Panc1 (cell line): Measurements from ENCODE around the gene GPR15LG.

Source experiments
- POLR2AphosphoS5 ChIP-seq: IDR thresholded peaks from 2 replicates; pipeline ENCODE4 v1.6.1; 2012; ENCODE audit warnings: mild to moderate bottlenecking, low read depth, low read length, moderate library complexity
- SIN3A ChIP-seq: IDR thresholded peaks from 2 replicates; pipeline ENCODE4 v1.6.1; 2012; ENCODE audit warnings: low read depth, mild to moderate bottlenecking, low read length, moderate library complexity, borderline replicate concordance; ENCODE audit not compliant: insufficient read depth
- TCF7L2 ChIP-seq: IDR thresholded peaks from 2 replicates; pipeline ENCODE4 v1.6.1; 2011; ENCODE audit warnings: mild to moderate bottlenecking, low read depth, low read length, inconsistent platforms
- TF ChIP-seq, protein P1 (sequence below): fragments of 450-650 bp; IDR thresholded peaks from 2 replicates; pipeline ENCODE4 v1.5.1; 2017; ENCODE audit warnings: mild to moderate bottlenecking
- TF ChIP-seq, protein P2 (sequence below), 2 experiments: IDR thresholded peaks; 2 replicates each; pipeline ENCODE4 v1.6.1; 2011 to 2012; ENCODE audit warnings: low read depth in 2 of 2, control low read depth in 1 of 2, low read length in 1 of 2, mild to moderate bottlenecking in 1 of 2, moderate library complexity in 1 of 2; ENCODE audit not compliant: insufficient read depth in 1 of 2

DNA sequence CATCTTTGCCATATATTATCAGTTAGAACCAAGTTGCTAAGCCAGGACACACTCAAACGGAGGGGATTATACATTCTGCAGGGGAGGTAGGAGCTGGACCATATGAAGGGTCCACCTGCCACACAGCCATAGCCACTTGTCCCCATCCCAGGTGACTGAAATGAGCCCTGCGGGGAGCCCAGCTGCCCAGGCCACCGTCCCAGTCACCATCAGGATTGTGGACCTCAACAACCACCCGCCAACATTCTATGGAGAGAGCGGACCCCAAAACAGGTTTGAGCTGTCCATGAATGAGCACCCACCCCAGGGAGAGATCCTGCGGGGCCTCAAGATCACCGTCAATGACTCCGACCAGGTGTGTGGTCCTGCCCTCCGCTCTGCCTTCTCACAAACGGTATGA lies 34.4 kb downstream of the GPR15LG start:
- no peak for TF ChIP-seq TCF7L2
- TF ChIP-seq POLR2AphosphoS5: no peak
- TF ChIP-seq, protein P1, sequence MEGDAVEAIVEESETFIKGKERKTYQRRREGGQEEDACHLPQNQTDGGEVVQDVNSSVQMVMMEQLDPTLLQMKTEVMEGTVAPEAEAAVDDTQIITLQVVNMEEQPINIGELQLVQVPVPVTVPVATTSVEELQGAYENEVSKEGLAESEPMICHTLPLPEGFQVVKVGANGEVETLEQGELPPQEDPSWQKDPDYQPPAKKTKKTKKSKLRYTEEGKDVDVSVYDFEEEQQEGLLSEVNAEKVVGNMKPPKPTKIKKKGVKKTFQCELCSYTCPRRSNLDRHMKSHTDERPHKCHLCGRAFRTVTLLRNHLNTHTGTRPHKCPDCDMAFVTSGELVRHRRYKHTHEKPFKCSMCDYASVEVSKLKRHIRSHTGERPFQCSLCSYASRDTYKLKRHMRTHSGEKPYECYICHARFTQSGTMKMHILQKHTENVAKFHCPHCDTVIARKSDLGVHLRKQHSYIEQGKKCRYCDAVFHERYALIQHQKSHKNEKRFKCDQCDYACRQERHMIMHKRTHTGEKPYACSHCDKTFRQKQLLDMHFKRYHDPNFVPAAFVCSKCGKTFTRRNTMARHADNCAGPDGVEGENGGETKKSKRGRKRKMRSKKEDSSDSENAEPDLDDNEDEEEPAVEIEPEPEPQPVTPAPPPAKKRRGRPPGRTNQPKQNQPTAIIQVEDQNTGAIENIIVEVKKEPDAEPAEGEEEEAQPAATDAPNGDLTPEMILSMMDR: no peak
- TF ChIP-seq, protein P2, sequence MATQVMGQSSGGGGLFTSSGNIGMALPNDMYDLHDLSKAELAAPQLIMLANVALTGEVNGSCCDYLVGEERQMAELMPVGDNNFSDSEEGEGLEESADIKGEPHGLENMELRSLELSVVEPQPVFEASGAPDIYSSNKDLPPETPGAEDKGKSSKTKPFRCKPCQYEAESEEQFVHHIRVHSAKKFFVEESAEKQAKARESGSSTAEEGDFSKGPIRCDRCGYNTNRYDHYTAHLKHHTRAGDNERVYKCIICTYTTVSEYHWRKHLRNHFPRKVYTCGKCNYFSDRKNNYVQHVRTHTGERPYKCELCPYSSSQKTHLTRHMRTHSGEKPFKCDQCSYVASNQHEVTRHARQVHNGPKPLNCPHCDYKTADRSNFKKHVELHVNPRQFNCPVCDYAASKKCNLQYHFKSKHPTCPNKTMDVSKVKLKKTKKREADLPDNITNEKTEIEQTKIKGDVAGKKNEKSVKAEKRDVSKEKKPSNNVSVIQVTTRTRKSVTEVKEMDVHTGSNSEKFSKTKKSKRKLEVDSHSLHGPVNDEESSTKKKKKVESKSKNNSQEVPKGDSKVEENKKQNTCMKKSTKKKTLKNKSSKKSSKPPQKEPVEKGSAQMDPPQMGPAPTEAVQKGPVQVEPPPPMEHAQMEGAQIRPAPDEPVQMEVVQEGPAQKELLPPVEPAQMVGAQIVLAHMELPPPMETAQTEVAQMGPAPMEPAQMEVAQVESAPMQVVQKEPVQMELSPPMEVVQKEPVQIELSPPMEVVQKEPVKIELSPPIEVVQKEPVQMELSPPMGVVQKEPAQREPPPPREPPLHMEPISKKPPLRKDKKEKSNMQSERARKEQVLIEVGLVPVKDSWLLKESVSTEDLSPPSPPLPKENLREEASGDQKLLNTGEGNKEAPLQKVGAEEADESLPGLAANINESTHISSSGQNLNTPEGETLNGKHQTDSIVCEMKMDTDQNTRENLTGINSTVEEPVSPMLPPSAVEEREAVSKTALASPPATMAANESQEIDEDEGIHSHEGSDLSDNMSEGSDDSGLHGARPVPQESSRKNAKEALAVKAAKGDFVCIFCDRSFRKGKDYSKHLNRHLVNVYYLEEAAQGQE (IDR thresholded peaks at IDR 0.05; ENCODE audit: insufficient read depth in 1 of 2, low read depth in 2 of 2, low read length in 1 of 2): no peak
- TF ChIP-seq SIN3A: no peak
